GM21717 (cell line): ENCODE measurements around the gene PSENEN.
"Not testable (repeated sequence)": the region's sequence is repeated elsewhere in the genome, so short reads cannot be mapped to it uniquely, and the experiment has no call there.

Experiments
- ATAC-seq: cut with Tn5 transposase; IDR thresholded peaks from one replicate; pipeline ENCODE4 v1.9.1; 2021; ENCODE audit warnings: mild to moderate bottlenecking, moderate library complexity; ENCODE audit not compliant: unreplicated experiment

Gene PSENEN

GRCh38 chr19:35718345-35719041, 27.0 kb upstream of the PSENEN start:
- no peak for ATAC-seq

GRCh38 chr19:35719402-35720162, 25.9 kb upstream of the PSENEN start:
- no peak for ATAC-seq

DNA sequence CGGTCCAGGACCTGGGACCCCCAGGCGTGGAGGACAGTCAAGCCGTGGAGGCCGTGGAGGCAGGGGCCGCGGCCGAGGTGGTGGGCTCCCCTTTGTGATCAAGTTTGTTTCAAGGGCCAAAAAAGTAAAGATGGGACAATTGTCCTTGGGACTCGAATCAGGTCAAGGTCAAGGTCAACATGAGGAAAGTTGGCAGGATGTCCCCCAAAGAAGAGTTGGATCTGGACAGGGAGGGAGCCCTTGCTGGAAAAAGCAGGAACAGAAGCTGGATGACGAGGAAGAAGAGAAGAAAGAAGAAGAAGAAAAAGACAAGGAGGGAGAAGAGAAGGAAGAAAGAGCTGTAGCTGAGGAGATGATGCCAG, 25.3 kb upstream of the PSENEN start:
- no peak for ATAC-seq

GRCh38 chr19:35720648-35721047, 24.8 kb upstream of the PSENEN start:
- no peak for ATAC-seq

DNA sequence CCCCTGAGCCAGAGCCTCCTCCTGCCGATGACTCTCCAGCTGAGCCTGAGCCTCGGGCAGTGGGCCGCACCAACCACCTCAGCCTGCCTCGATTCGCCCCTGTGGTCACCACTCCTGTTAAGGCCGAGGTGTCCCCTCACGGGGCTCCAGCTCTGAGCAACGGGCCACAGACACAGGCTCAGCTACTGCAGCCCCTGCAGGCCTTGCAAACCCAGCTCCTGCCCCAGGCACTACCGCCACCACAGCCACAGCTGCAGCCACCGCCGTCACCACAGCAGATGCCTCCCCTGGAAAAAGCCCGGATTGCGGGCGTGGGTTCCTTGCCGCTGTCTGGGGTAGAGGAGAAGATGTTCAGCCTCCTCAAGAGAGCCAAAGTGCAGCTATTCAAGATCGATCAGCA, 24.1 kb upstream of the PSENEN start:
- ATAC-seq = no peak

DNA sequence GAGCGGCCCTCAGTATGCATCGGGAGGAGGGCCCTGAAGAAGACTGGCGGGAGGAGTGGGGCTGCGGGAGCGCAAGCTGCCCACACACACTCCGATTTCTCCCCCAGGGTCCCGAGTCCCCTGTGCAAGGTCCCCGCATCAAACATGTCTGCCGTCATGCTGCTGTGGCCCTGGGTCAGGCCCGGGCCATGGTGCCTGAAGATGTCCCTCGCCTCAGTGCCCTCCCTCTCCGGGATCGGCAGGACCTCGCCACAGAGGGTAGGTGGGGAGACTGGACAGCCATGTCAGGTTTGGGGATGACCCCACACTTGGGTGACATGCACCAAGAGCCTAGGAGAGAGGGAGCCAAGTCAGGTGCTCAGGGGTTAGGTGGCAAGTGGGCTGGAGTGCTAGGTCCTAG, 23.0 kb upstream of the PSENEN start:
- ATAC-seq = no peak

GRCh38 chr19:35722897-35723296, 22.6 kb upstream of the PSENEN start:
- no peak for ATAC-seq

DNA sequence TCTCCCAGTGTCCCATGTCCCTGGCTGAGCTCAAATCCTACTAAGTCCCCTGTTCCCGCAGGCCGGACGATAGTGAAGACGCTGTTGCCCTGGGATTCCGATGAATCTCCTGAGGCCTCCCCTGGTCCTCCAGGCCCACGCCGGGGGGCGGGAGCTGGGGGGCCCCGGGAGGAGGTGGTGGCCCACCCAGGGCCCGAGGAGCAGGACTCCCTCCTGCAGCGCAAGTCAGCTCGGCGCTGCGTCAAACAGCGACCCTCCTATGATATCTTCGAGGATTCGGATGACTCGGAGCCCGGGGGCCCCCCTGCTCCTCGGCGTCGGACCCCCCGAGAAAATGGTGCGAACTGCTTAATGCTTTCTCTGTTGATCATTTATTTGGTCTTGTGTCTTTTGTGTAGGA, 21.8 kb upstream of the PSENEN start:
- no peak for ATAC-seq

- ATAC-seq = not testable (repeated sequence)
Observed at GRCh38 chr19:35724132-35724531, 21.3 kb upstream of the PSENEN start.

- no peak for ATAC-seq
Observed at GRCh38 chr19:35724560-35724959, 20.9 kb upstream of the PSENEN start.

GRCh38 chr19:35725216-35725861, 20.1 kb upstream of the PSENEN start:
- no peak for ATAC-seq

GRCh38 chr19:35727053-35727955, 18.1 kb upstream of the PSENEN start:
- ATAC-seq = no peak

GRCh38 chr19:35727956-35728706, 17.3 kb upstream of the PSENEN start:
- ATAC-seq = no peak

GRCh38 chr19:35729021-35729420, 16.4 kb upstream of the PSENEN start:
- ATAC-seq = no peak

DNA sequence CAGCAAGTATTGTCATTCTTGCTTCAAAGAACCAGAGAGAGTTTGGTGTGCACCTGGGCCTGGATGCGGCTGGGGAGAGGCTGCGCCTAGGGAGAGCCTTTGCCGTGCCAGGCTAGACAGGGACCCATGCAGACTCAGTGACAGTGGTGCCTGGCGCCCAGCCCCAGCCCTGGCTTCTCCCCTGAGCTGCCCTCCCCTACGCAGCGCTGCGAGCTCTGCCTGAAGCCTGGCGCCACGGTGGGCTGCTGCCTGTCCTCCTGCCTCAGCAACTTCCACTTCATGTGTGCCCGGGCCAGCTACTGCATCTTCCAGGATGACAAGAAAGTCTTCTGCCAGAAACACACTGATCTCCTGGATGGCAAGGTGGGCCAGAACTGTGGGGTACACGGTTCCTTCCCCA, 15.7 kb upstream of the PSENEN start:
- no peak for ATAC-seq

- no peak for ATAC-seq
Observed at GRCh38 chr19:35730326-35730725, 15.1 kb upstream of the PSENEN start.

DNA sequence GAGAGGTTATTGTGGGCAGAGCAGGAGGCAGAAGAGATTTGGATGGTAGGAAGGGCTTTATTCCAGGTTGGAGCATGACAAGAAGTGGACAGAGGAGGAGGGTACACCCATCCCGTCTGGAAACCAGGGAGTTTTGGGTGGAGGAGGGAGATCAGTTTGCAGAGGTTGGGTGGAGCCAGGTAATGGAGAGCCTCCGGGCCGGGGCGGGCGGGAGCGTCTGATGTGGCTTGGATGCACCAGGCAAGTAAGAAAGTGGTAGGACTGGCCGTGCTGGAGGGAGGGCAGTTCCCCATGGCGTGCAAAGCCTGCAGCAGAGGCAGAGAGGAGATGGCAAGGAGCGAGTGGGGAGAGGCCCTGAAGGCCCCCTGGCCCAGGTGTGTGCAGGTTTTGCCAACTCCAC, 14.1 kb upstream of the PSENEN start:
- ATAC-seq = no peak

DNA sequence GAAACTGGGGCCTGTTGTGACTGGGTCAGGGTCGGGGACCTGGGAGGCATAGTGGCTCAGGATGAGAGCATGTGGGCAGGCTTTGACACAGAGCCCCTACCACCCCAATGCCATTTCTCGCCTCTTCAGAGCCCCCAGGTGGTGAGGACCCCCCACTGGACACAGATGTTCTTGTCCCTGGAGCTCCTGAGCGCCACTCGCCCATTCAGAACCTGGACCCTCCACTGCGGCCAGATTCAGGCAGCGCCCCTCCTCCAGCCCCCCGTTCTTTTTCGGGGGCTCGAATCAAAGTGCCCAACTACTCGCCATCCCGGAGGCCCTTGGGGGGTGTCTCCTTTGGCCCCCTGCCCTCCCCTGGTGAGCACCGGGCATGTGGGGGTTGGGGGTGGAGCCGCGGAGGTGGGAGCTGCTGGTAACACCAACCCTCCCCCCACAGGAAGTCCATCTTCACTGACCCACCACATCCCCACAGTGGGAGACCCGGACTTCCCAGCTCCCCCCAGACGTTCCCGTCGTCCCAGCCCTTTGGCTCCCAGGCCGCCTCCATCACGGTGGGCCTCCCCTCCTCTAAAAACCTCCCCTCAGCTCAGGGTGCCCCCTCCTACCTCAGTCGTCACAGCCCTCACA, 13.6 kb upstream of the PSENEN start:
- no peak for ATAC-seq

GRCh38 chr19:35732540-35733179, 12.8 kb upstream of the PSENEN start:
- ATAC-seq = no peak
